HepG2 (cell line): Measurements from ENCODE around the gene CDK10. TPM values are rescaled to one million over a fixed set of nuclear protein-coding genes. Genes with fewer than 3 reads are reported as not detected.

Experiments used
- HMG20B ChIP-seq: conservative IDR thresholded peaks from 2 replicates; pipeline ENCODE4 v1.6.1; 2016; ENCODE audit warnings: missing genetic modification reagents, missing compliant biosample characterization
- KLF11 ChIP-seq: IDR thresholded peaks from 2 replicates; pipeline ENCODE4 v1.6.1; 2016; ENCODE audit warnings: missing compliant biosample characterization
- PITX1 ChIP-seq: sonication (generic); formaldehyde crosslinking; IDR thresholded peaks from 2 replicates; pipeline ENCODE4 v1.5.1; 2020; ENCODE audit warnings: mild to moderate bottlenecking, missing genetic modification reagents
- POLR2AphosphoS2 ChIP-seq: IDR thresholded peaks from 2 replicates; pipeline ENCODE4 v1.6.1; 2011; ENCODE audit warnings: low read depth, low read length, improper control_type of control experiment
- PTBP1 ChIP-seq: fragments of 200-400 bp; formaldehyde crosslinking; IDR thresholded peaks from 2 replicates; pipeline ENCODE4 v1.6.1; 2018; ENCODE audit warnings: low read length, low read depth; ENCODE audit not compliant: poor library complexity, severe bottlenecking
- SMAD1 ChIP-seq: sonication (generic); formaldehyde crosslinking; IDR thresholded peaks from 2 replicates; pipeline ENCODE4 v1.4.0; 2020; ENCODE audit warnings: missing genetic modification reagents, low read depth, mild to moderate bottlenecking, borderline replicate concordance
- SMAD3 ChIP-seq: sonication (generic); formaldehyde crosslinking; IDR thresholded peaks from 2 replicates; pipeline ENCODE4 v1.4.0; 2020; ENCODE audit warnings: missing genetic modification reagents
- ZFAT ChIP-seq: sonication (generic); formaldehyde crosslinking; conservative IDR thresholded peaks from 2 replicates; pipeline ENCODE4 v1.8.1; 2023; ENCODE audit warnings: missing genetic modification reagents, inconsistent platforms
- ZFP37 ChIP-seq: sonication (generic); formaldehyde crosslinking; IDR thresholded peaks from 2 replicates; pipeline ENCODE4 v1.4.0; 2020; ENCODE audit warnings: missing genetic modification reagents, borderline replicate concordance
- ZMAT3 ChIP-seq: sonication (generic); formaldehyde crosslinking; conservative IDR thresholded peaks from 2 replicates; pipeline ENCODE4 v1.7.0; 2021; ENCODE audit warnings: missing genetic modification reagents
- ZNF224 ChIP-seq: sonication (generic); formaldehyde crosslinking; IDR thresholded peaks from 2 replicates; pipeline ENCODE4 v1.5.0; 2020; ENCODE audit warnings: mild to moderate bottlenecking, missing genetic modification reagents
- ZNF33B ChIP-seq: sonication (generic); formaldehyde crosslinking; IDR thresholded peaks from 2 replicates; pipeline ENCODE4 v1.5.1; 2020; ENCODE audit warnings: mild to moderate bottlenecking, missing genetic modification reagents
- ZNF556 ChIP-seq: sonication (generic); formaldehyde crosslinking; IDR thresholded peaks from 2 replicates; pipeline ENCODE4 v1.4.0; 2020; ENCODE audit warnings: mild to moderate bottlenecking, missing genetic modification reagents, borderline replicate concordance
- ZNF780A ChIP-seq: sonication (generic); formaldehyde crosslinking; IDR thresholded peaks from 2 replicates; pipeline ENCODE4 v1.8.0; 2022; ENCODE audit warnings: mild to moderate bottlenecking, missing genetic modification reagents, moderate library complexity
- polyA plus RNA-seq, 8 experiments: library from polyadenylated mRNA; depleted of rRNA in 3 of 8; stranded (reverse) in 7 of 8; unstranded in 1 of 8; fragments of >200 nt; fragmentation: Illumina TruSeq in 4 of 8; extraction: Trizol in 4 of 8; gene quantifications; 2 replicates each; pipeline versions ENCODE4 v1.2.1 to v1.2.3, GENCODE V29; 2011 to 2016; ENCODE audit warnings: low read depth in 4 of 8, missing spikeins in 1 of 8, mixed read lengths in 1 of 8; ENCODE audit not compliant: insufficient read depth in 1 of 8
- total RNA-seq, 5 experiments: library from RNA; depleted of rRNA; stranded (reverse); fragments of >200 nt; fragmentation: Illumina TruSeq; extraction: Trizol; gene quantifications; 2 replicates each; pipeline ENCODE4 v1.2.3, GENCODE V29; 2016; ENCODE audit warnings: low read depth in 1 of 5
- TF ChIP-seq, protein P1 (sequence below): sonication (generic); formaldehyde crosslinking; IDR thresholded peaks from 2 replicates; pipeline ENCODE4 v1.5.1; 2020; ENCODE audit warnings: missing genetic modification reagents, mild to moderate bottlenecking, borderline replicate concordance
- TF ChIP-seq, protein P2 (sequence below): sonication (generic); formaldehyde crosslinking; IDR thresholded peaks from 2 replicates; pipeline ENCODE4 v1.4.0; 2020; ENCODE audit warnings: low read depth, mild to moderate bottlenecking, missing genetic modification reagents
- TF ChIP-seq, protein P3 (sequence below): sonication (generic); formaldehyde crosslinking; IDR thresholded peaks from 2 replicates; pipeline ENCODE4 v1.8.0; 2022; ENCODE audit warnings: missing genetic modification reagents, mild to moderate bottlenecking, borderline replicate concordance
- TF ChIP-seq, protein P4 (sequence below): sonication (generic); formaldehyde crosslinking; IDR thresholded peaks from 2 replicates; pipeline ENCODE4 v1.4.0; 2020; ENCODE audit warnings: mild to moderate bottlenecking, missing genetic modification reagents
- TF ChIP-seq, protein P5 (sequence below): sonication (generic); formaldehyde crosslinking; IDR thresholded peaks from 2 replicates; pipeline ENCODE4 v1.4.0; 2020; ENCODE audit warnings: missing genetic modification reagents
- TF ChIP-seq, protein P6 (sequence below): fragments of 450-650 bp; IDR thresholded peaks from 2 replicates; pipeline ENCODE4 v1.6.1; 2016

The CDK10 gene
- total and polyA plus RNA-seq, 2 of the 13 experiments (the other 11 are each of a cell fraction or from before 2014, with no cell fraction given): 2.5 to 3.9 TPM

DNA sequence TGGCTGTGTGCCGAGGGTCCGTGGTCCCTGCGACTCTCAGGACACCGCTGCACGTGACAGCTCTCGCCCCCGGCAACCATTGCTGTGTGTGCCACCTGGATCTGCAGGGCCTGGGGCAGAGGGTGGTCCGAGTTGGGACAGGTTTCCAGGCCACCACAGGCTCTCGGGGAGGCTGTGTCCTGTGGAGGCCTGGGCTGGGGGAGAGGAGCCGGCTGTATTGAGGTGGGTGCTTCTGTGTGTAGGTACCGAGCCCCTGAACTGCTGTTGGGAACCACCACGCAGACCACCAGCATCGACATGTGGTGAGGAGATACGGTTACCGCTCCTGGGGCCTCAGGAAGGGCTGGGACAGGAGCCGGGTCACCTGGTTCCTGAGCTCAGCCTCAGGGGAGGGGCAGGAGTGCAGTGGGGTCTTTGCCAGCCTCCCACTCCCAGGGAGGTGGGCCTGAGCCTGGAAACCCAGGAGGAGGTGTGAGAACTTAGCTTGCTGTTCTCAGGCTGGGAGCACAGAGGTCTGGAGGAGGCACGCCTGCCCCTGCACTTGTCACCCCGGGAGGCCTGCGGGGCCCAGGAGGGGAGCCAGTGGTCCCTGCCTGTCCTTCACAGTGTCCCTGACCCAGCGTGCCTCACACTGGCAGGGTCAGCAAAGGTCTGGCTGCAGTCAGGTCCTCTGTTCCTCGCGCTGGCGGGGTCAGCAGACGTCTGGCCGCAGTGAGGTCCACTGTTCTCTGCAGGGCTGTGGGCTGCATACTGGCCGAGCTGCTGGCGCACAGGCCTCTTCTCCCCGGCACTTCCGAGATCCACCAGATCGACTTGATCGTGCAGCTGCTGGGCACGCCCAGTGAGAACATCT lies 7.7 kb downstream of the CDK10 start (continued):
- TF ChIP-seq, protein P1, sequence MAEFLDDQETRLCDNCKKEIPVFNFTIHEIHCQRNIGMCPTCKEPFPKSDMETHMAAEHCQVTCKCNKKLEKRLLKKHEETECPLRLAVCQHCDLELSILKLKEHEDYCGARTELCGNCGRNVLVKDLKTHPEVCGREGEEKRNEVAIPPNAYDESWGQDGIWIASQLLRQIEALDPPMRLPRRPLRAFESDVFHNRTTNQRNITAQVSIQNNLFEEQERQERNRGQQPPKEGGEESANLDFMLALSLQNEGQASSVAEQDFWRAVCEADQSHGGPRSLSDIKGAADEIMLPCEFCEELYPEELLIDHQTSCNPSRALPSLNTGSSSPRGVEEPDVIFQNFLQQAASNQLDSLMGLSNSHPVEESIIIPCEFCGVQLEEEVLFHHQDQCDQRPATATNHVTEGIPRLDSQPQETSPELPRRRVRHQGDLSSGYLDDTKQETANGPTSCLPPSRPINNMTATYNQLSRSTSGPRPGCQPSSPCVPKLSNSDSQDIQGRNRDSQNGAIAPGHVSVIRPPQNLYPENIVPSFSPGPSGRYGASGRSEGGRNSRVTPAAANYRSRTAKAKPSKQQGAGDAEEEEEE (CRISPR knock-in tag): no peak; the same call in 1 of the 2 replicates
- TF ChIP-seq POLR2AphosphoS2 (no peak), ZNF33B (CRISPR knock-in tag) (no peak), KLF11 (CRISPR knock-in tag) (no peak), ZMAT3 (CRISPR knock-in tag) (0 out of 2 replicates have a peak, but pooled peaks have one; percentile 44), ZNF556 (no peak; the same call in 1 of the 2 replicates), SMAD1 (CRISPR knock-in tag) (no peak), PTBP1 (no peak), SMAD3 (no peak), HMG20B (CRISPR knock-in tag) (no peak), ZFAT (CRISPR knock-in tag) (no peak), ZNF224 (CRISPR knock-in tag) (no peak), PITX1 (CRISPR knock-in tag) (peak; percentile 75; the same call in 1 of the 2 replicates), ZNF780A (no peak), ZFP37 (CRISPR knock-in tag) (no peak)
- TF ChIP-seq, protein P2, sequence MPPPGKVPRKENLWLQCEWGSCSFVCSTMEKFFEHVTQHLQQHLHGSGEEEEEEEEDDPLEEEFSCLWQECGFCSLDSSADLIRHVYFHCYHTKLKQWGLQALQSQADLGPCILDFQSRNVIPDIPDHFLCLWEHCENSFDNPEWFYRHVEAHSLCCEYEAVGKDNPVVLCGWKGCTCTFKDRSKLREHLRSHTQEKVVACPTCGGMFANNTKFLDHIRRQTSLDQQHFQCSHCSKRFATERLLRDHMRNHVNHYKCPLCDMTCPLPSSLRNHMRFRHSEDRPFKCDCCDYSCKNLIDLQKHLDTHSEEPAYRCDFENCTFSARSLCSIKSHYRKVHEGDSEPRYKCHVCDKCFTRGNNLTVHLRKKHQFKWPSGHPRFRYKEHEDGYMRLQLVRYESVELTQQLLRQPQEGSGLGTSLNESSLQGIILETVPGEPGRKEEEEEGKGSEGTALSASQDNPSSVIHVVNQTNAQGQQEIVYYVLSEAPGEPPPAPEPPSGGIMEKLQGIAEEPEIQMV (CRISPR knock-in tag): peak; percentile 21; the same call in 1 of the 2 replicates
- TF ChIP-seq, protein P3, sequence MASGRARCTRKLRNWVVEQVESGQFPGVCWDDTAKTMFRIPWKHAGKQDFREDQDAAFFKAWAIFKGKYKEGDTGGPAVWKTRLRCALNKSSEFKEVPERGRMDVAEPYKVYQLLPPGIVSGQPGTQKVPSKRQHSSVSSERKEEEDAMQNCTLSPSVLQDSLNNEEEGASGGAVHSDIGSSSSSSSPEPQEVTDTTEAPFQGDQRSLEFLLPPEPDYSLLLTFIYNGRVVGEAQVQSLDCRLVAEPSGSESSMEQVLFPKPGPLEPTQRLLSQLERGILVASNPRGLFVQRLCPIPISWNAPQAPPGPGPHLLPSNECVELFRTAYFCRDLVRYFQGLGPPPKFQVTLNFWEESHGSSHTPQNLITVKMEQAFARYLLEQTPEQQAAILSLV: no peak
- TF ChIP-seq, protein P4, sequence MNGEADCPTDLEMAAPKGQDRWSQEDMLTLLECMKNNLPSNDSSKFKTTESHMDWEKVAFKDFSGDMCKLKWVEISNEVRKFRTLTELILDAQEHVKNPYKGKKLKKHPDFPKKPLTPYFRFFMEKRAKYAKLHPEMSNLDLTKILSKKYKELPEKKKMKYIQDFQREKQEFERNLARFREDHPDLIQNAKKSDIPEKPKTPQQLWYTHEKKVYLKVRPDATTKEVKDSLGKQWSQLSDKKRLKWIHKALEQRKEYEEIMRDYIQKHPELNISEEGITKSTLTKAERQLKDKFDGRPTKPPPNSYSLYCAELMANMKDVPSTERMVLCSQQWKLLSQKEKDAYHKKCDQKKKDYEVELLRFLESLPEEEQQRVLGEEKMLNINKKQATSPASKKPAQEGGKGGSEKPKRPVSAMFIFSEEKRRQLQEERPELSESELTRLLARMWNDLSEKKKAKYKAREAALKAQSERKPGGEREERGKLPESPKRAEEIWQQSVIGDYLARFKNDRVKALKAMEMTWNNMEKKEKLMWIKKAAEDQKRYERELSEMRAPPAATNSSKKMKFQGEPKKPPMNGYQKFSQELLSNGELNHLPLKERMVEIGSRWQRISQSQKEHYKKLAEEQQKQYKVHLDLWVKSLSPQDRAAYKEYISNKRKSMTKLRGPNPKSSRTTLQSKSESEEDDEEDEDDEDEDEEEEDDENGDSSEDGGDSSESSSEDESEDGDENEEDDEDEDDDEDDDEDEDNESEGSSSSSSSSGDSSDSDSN: peak; percentile 52; the same call in 1 of the 2 replicates
- TF ChIP-seq, protein P5, sequence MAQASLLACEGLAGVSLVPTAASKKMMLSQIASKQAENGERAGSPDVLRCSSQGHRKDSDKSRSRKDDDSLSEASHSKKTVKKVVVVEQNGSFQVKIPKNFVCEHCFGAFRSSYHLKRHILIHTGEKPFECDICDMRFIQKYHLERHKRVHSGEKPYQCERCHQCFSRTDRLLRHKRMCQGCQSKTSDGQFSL (CRISPR knock-in tag): no peak
- TF ChIP-seq, protein P6, sequence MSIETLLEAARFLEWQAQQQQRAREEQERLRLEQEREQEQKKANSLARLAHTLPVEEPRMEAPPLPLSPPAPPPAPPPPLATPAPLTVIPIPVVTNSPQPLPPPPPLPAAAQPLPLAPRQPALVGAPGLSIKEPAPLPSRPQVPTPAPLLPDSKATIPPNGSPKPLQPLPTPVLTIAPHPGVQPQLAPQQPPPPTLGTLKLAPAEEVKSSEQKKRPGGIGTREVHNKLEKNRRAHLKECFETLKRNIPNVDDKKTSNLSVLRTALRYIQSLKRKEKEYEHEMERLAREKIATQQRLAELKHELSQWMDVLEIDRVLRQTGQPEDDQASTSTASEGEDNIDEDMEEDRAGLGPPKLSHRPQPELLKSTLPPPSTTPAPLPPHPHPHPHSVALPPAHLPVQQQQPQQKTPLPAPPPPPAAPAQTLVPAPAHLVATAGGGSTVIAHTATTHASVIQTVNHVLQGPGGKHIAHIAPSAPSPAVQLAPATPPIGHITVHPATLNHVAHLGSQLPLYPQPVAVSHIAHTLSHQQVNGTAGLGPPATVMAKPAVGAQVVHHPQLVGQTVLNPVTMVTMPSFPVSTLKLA: no peak
